GM12878 (cell line): Measurements from ENCODE around the gene MAST4.

Experiments used
- BRCA1 ChIP-seq: IDR thresholded peaks from 2 replicates; pipeline ENCODE4 v1.6.1; 2011; ENCODE audit warnings: low read depth, low read length, improper control_type of control experiment
- HDAC2 ChIP-seq: fragments of 200-600 bp; sonication (generic); IDR thresholded peaks from 2 replicates; pipeline ENCODE4 v1.6.1; 2017
- MYC ChIP-seq: IDR thresholded peaks from 2 replicates; pipeline ENCODE4 v1.6.1; 2011; ENCODE audit warnings: mild to moderate bottlenecking, low read length, moderate library complexity, inconsistent platforms; ENCODE audit not compliant: insufficient read depth, insufficient replicate concordance, insufficient read length, severe bottlenecking
- NR2C1 ChIP-seq: fragments of 450-650 bp; IDR thresholded peaks from 2 replicates; pipeline ENCODE4 v1.6.1; 2017; ENCODE audit warnings: antibody characterized with exemption, mild to moderate bottlenecking, moderate library complexity
- POLR2A ChIP-seq: IDR thresholded peaks from 2 replicates; pipeline ENCODE4 v1.6.1; 2011; ENCODE audit warnings: low read depth, mild to moderate bottlenecking, low read length
- TCF7 ChIP-seq: IDR thresholded peaks from 2 replicates; pipeline ENCODE4 v1.6.1; 2014; ENCODE audit warnings: antibody characterized with exemption, borderline replicate concordance
- TF ChIP-seq, protein P1 (sequence below), 3 experiments: IDR thresholded peaks in 2 of 3; conservative IDR thresholded peaks in 1 of 3; 2 replicates each; pipeline ENCODE4 v1.5.1; 2011; ENCODE audit warnings: low read depth in 3 of 3, low read length in 3 of 3, mild to moderate bottlenecking in 3 of 3, control low read depth in 2 of 3, moderate library complexity in 2 of 3, inconsistent platforms in 1 of 3, mixed read lengths in 1 of 3; ENCODE audit not compliant: control insufficient read depth in 2 of 3, insufficient read depth in 1 of 3; ENCODE audit errors: extremely low read depth in 1 of 3

DNA sequence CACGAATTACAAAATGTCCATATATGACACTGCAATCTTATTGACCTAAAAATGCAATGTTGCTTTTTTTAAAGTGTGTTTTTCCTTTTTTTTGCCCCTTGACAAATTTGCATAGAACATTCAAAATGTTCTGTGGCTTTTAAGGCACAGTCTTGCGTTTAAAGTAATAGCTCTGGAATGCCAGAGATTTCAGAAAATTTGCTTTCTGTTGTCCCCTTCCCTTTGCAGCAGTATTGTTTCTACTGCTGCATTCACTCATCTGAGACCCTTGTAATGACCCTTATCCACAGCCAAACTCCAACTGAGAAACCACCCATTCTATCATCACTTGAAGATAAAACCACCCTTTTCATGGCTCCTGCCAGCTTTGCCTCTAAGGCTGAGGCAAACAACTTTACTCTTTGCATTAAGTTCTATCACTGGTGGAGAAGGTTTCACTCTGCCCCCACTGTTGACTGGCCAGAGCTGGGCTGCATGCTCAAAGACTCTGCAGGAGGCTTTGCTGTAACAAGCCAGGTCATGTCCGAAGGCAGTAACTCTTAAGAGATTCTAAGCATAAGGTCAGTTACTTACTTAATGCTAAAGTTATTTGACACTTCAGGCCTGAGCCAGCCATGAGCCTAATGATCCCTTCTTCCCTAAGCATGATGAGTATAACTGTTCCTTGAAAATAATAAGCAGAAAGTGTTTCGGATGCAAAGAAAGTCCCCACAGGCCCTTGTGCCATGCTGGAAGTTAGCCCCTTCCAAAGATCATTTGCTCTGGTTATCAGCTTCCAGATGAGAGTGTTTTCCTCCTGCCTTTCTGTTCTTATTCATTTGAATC, 498.5 kb downstream of the MAST4 start:
- TF ChIP-seq POLR2A (no peak), TCF7 (no peak), NR2C1 (no peak), BRCA1 (no peak), MYC (no peak), HDAC2 (no peak)
- TF ChIP-seq, protein P1, sequence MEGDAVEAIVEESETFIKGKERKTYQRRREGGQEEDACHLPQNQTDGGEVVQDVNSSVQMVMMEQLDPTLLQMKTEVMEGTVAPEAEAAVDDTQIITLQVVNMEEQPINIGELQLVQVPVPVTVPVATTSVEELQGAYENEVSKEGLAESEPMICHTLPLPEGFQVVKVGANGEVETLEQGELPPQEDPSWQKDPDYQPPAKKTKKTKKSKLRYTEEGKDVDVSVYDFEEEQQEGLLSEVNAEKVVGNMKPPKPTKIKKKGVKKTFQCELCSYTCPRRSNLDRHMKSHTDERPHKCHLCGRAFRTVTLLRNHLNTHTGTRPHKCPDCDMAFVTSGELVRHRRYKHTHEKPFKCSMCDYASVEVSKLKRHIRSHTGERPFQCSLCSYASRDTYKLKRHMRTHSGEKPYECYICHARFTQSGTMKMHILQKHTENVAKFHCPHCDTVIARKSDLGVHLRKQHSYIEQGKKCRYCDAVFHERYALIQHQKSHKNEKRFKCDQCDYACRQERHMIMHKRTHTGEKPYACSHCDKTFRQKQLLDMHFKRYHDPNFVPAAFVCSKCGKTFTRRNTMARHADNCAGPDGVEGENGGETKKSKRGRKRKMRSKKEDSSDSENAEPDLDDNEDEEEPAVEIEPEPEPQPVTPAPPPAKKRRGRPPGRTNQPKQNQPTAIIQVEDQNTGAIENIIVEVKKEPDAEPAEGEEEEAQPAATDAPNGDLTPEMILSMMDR (IDR thresholded peaks at IDR 0.05 in 2 of 3, conservative IDR thresholded peaks at IDR 0.05 in 1 of 3; ENCODE audit: control insufficient read depth in 2 of 3, extremely low read depth in 1 of 3, insufficient read depth in 1 of 3, low read depth in 3 of 3, low read length in 3 of 3) = no peak
